Measurements from ENCODE around the gene ARHGEF25.

GRCh38 chr12:57607958-57608663 lies 3.1 kb upstream of the ARHGEF25 start:
- TF ChIP-seq EZH2 (IDR thresholded peaks at IDR 0.05; ENCODE audit: low read depth) = no peak
- TF ChIP-seq CTCF (conservative IDR thresholded peaks at IDR 0.05) = no peak

All from PC-9 (cell line).